KOPT-K1 (cell line): ENCODE measurements around the gene CUX1.
"Not testable (repeated sequence)": the region's sequence is repeated elsewhere in the genome, so short reads cannot be mapped to it uniquely, and the experiment has no call there.

Source experiments
- H3K27ac ChIP-seq: fragments of 200-600 bp; sonication (generic); 2 replicates; pipeline ENCODE4 v1.5.1; 2016; ENCODE audit warnings: antibody characterized with exemption, mild to moderate bottlenecking, low read depth, low read length; ENCODE audit not compliant: poor library complexity, severe bottlenecking
- H3K36me3 ChIP-seq: fragments of 200-600 bp; sonication (generic); 2 replicates; pipeline ENCODE4 v1.5.1; 2017; ENCODE audit warnings: antibody characterized with exemption, mild to moderate bottlenecking, low read length, moderate library complexity; ENCODE audit not compliant: insufficient read depth
- H3K9me3 ChIP-seq: fragments of 200-600 bp; sonication (generic); 2 replicates; pipeline ENCODE4 v1.5.1; 2017; ENCODE audit warnings: antibody characterized with exemption, low read length, mild to moderate bottlenecking; ENCODE audit not compliant: insufficient read depth, poor library complexity, severe bottlenecking

Gene CUX1

GRCh38 chr7:102306916-102307677, 489.7 kb downstream of the CUX1 start:
- peak overlapping the region; percentile 62 for H3K27ac ChIP-seq
- H3K36me3 ChIP-seq: no peaks in the 10 kb centered on the region
- H3K9me3 ChIP-seq: no peaks in the 10 kb centered on the region

GRCh38 chr7:102310414-102310815, 493.0 kb downstream of the CUX1 start:
- no peaks in the 10 kb centered on the region for H3K36me3 ChIP-seq

GRCh38 chr7:102312317-102312716, 494.9 kb downstream of the CUX1 start:
- Histone ChIP-seq H3K27ac (no peak overlapping the region), H3K36me3 (no peaks in the 10 kb centered on the region), H3K9me3 (no peaks in the 10 kb centered on the region)

More at GRCh38 chr7:102310414-102310815, 493.0 kb downstream of the CUX1 start:
- no peaks in the 10 kb centered on the region for H3K9me3 ChIP-seq
- no peak overlapping the region for H3K27ac ChIP-seq

- Histone ChIP-seq H3K9me3 (no peaks in the 10 kb centered on the region), H3K27ac (no peak overlapping the region), H3K36me3 (no peaks in the 10 kb centered on the region)
Measured at GRCh38 chr7:102313997-102314780, 496.8 kb downstream of the CUX1 start.

GRCh38 chr7:102317231-102318059, 500.0 kb downstream of the CUX1 start:
- no peak overlapping the region for H3K27ac ChIP-seq

GRCh38 chr7:102318482-102318971, 501.1 kb downstream of the CUX1 start:
- Histone ChIP-seq H3K27ac (no peak overlapping the region), H3K9me3 (no peaks in the 10 kb centered on the region), H3K36me3 (no peaks in the 10 kb centered on the region)

More at GRCh38 chr7:102317231-102318059, 500.0 kb downstream of the CUX1 start:
- H3K36me3 ChIP-seq: no peaks in the 10 kb centered on the region
- H3K9me3 ChIP-seq: no peaks in the 10 kb centered on the region

GRCh38 chr7:102319671-102320070, 502.2 kb downstream of the CUX1 start:
- H3K9me3 ChIP-seq: no peaks in the 10 kb centered on the region
- H3K36me3 ChIP-seq: no peaks in the 10 kb centered on the region
- H3K27ac ChIP-seq: no peak overlapping the region

- no peaks in the 10 kb centered on the region for H3K9me3 ChIP-seq
- H3K27ac ChIP-seq: no peak overlapping the region
- no peaks in the 10 kb centered on the region for H3K36me3 ChIP-seq
Measured at GRCh38 chr7:102320181-102320580, 502.8 kb downstream of the CUX1 start.

- no peaks in the 10 kb centered on the region for H3K9me3 ChIP-seq
- no peak overlapping the region for H3K27ac ChIP-seq
- H3K36me3 ChIP-seq: no peaks in the 10 kb centered on the region
Measured at GRCh38 chr7:102320601-102321350, 503.4 kb downstream of the CUX1 start.

- Histone ChIP-seq H3K27ac (no peak overlapping the region), H3K36me3 (no peaks in the 10 kb centered on the region), H3K9me3 (no peaks in the 10 kb centered on the region)
Measured at GRCh38 chr7:102321351-102322201, 504.1 kb downstream of the CUX1 start.

GRCh38 chr7:102322202-102322715, 504.8 kb downstream of the CUX1 start:
- Histone ChIP-seq H3K36me3 (no peaks in the 10 kb centered on the region), H3K9me3 (no peaks in the 10 kb centered on the region), H3K27ac (no peak overlapping the region)

GRCh38 chr7:102323914-102324195, 506.4 kb downstream of the CUX1 start:
- Histone ChIP-seq H3K9me3 (no peaks in the 10 kb centered on the region), H3K36me3 (no peaks in the 10 kb centered on the region), H3K27ac (no peak overlapping the region)

- not testable (repeated sequence) for H3K27ac ChIP-seq, H3K36me3 ChIP-seq, H3K9me3 ChIP-seq
Measured at GRCh38 chr7:102325106-102325505, 507.7 kb downstream of the CUX1 start.
